NB4 (cell line): ENCODE measurements around the gene CPNE4.

Experiments
- TF ChIP-seq, protein P1 (sequence below): IDR thresholded peaks from 2 replicates; pipeline ENCODE4 v1.6.1; 2011; ENCODE audit warnings: low read depth, low read length
- TF ChIP-seq, protein P2 (sequence below): IDR thresholded peaks from one replicate; pipeline ENCODE4 v1.5.1; 2012; ENCODE audit warnings: low read depth, low read length

DNA sequence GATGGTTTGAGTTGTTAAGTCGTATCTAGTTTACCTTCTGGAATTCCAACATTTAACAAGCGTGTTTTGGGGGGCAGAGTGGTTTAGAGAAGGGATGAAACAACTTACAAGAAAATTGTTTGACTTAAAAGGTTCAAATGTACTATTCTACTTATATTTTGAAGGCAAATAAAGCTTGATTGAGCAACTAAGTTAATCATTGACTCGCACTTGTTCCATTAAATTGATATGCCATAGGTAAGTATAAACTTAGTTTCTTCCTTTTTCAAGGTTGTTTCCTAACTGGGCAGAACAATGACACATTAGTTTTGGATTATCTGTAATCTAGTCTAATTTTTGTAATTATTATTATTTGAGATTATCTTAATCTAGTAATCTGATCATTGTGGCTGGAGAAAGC lies 48.3 kb upstream of the CPNE4 start:
- TF ChIP-seq, protein P1, sequence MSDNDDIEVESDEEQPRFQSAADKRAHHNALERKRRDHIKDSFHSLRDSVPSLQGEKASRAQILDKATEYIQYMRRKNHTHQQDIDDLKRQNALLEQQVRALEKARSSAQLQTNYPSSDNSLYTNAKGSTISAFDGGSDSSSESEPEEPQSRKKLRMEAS = no peak
- TF ChIP-seq, protein P2, sequence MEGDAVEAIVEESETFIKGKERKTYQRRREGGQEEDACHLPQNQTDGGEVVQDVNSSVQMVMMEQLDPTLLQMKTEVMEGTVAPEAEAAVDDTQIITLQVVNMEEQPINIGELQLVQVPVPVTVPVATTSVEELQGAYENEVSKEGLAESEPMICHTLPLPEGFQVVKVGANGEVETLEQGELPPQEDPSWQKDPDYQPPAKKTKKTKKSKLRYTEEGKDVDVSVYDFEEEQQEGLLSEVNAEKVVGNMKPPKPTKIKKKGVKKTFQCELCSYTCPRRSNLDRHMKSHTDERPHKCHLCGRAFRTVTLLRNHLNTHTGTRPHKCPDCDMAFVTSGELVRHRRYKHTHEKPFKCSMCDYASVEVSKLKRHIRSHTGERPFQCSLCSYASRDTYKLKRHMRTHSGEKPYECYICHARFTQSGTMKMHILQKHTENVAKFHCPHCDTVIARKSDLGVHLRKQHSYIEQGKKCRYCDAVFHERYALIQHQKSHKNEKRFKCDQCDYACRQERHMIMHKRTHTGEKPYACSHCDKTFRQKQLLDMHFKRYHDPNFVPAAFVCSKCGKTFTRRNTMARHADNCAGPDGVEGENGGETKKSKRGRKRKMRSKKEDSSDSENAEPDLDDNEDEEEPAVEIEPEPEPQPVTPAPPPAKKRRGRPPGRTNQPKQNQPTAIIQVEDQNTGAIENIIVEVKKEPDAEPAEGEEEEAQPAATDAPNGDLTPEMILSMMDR = no peak
